NCI-H1092 treated with DMSO at 0.1 percent for 48 hours (cell line): ENCODE results near the gene LAMTOR4.

Source experiments
- DNase-seq: peaks from one replicate; lab custom pipeline; 2025; lab: John Stamatoyannopoulos, UW

The LAMTOR4 gene

GRCh38 chr7:100148559-100149328, at the start of gene LAMTOR4:
Gene LAMTOR4 (plus strand): TSS chr7:100148918. CDS start chr7:100148973, 55 bp downstream.
- DNase-seq = peak; percentile 99

GRCh38 chr7:100099452-100099851, 49.3 kb upstream of the LAMTOR4 start:
- no peak for DNase-seq

DNA sequence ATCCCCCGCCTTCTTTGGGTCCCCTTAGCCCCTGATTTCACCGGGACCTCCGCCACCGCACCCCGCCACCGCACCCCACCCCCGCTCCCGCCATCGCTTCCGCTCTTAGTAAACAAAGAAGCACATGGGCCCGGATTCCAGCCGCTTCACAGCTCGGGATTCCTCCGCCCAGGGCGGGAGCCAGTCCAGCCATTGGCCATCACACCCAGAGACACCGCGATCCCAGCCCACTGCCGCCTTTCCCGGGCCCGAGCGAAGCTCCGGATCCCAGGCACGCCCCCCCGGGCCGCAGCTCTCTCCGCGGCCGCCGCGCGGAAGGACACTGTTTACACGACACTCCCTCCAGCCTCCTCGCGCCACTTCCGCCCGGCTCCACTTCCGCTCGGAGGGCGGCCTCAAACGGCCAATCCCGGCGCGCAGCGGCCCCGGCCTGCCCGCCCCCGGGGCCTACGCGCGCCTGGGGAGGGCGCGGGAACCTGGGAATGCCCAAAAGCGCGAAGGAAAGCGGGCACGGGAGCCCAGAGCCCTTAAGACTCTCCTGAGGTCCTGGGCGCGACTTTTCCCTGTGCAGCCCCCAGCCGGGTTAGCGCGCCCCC, 48.2 kb upstream of the LAMTOR4 start:
- peak; percentile 96 for DNase-seq

- DNase-seq = peak; percentile 99
These were observed 47.5 kb upstream of the LAMTOR4 start, which contains the start of the genes AP4M1 and MCM7 for GRCh38 chr7:100101016-100101862. Gene AP4M1 (plus strand): TSS chr7:100101643. CDS start chr7:100101715, 72 bp downstream. Gene MCM7 (minus strand): TSS chr7:100101397. CDS start chr7:100101294, 103 bp downstream.

DNA sequence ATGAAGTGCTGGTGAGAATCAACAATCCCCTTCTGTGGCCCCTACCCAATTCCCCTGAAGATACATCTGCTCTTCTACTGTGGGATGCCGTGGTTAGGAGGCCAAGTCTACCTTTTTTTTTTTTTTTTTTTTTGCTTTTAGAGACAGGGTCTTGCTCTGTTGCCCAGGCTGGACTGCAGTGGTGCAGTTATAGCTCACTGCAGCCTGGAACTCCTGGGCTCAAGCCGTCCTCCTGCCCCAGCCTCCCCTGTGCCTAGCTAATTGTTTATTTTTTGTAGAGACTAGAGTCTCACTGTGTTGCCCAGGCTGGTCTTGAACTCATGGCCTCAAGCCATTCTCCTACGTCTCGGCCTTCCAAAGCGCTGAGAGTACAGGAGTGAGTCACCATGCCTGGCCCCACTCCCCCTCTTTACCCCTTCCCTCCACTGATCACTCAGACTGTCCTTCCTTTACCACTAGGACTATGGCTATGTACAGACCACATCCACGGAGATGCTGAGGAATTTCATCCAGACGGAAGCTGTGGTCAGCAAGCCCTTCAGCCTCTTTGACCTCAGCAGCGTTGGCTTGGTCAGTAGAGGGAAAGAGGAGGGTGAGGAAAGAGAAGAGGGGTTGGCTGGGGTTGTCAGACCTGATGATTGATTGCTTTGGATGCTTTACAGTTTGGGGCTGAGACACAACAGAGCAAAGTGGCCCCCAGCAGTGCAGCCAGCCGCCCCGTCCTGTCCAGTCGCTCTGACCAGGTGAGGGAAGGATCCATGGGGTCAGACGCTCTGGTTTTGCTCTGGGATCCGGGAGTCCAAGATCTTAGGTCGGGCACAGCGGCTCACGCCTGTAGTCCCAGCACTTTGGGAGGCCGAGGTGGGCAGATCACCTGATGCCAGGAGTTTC, 45.5 kb upstream of the LAMTOR4 start:
- DNase-seq = no peak

- DNase-seq = no peak
These were observed 43.2 kb upstream of the LAMTOR4 start for GRCh38 chr7:100105534-100105933.

DNA sequence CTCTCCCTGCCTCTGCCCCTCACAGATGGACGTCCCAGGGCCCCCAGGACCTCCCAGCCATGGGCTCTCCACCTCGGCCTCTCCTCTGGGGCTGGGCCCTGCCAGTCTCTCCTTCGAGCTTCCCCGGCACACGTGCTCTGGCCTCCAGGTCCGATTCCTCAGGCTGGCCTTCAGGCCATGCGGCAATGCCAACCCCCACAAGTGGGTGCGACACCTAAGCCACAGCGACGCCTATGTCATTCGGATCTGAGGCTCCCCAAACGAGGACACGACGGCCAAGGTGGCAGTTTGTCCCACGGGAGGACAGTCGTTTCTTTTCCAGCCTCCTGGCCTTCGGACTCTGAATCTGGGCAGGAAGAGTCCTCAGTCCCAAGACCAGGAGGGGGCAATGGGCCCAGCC, 42.1 kb upstream of the LAMTOR4 start:
- DNase-seq = no peak

DNA sequence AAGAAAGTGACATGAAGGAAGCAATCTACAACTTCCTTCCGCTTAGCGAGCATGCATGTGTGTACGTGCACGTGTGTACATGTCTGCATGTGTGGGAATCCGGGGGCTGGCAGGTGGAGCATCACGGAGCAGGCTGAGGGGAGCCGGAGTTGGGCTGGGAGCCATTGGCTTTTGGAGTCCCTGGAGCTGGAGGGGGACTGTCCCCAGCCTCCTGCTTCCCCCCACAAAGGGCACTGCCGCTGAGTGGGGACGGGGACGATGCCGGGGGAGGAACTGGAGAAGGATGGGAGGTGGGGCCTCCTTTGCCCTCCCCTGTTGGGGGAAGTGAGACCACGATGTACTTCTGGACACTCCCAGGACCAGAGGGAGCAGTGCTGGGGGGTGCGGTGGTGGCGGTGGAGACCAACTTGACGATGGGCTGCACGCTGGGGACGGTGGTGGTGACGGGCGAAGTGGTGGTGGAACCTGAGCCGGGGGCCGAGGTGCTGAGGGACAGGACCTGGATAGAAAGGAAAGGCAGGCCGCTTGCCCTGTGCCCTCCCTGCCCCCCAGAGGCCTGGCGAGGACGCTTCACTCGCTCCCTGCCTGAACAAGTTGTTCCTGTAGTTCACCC, 41.5 kb upstream of the LAMTOR4 start:
- no peak for DNase-seq

DNA sequence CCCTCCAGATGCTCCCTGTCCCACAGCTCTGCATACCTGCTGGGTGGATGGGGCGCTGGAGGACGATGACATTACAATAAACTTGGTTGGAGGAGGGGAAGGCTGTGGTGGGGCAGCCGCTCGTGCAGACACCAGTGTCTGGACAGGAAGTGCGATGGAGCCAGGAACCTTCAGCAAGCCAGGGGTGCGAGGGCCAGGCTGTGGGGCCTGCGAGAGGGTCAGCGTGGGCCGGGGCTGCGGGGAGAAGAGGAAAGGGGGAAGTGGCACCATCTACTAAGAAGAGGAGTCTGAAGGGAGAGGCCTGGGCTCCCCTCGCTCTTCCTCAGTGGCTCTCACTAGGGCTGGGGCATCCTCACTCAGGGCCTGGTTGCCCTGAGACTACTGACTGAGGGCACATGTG, 40.8 kb upstream of the LAMTOR4 start:
- no peak for DNase-seq

- DNase-seq = no peak
These were observed 39.1 kb upstream of the LAMTOR4 start for GRCh38 chr7:100109521-100110163.

DNA sequence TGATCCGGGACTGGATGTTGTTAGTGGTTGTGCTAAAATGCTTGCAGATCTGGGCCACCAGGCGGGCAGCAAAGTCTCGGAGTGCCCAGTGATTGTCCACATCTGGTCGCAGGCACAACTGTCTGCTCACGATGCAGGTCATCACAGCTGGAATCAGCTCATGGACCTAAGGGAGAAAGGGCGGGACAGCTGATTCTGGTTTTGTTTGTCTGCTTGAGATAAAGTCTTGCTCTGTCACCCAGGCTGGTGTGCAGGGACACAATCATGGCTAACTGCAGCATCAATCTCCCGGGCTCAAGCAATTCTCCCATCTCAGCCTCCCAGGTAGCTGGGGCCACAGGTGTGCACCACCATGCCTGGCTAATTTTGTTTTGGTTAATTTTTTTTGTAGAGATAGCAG, 37.6 kb upstream of the LAMTOR4 start:
- no peak for DNase-seq

GRCh38 chr7:100111914-100112313, 36.8 kb upstream of the LAMTOR4 start:
- DNase-seq = no peak

GRCh38 chr7:100115026-100115425, 33.7 kb upstream of the LAMTOR4 start:
- DNase-seq = no peak

- DNase-seq = no peak
These were observed 30.2 kb upstream of the LAMTOR4 start for GRCh38 chr7:100118388-100119071.

GRCh38 chr7:100119072-100119969, 29.4 kb upstream of the LAMTOR4 start, which contains the start of the genes CNPY4 and TAF6:
Gene CNPY4 (plus strand): TSS chr7:100119634. CDS start chr7:100119745, 111 bp downstream.
Gene TAF6 (minus strand): TSS chr7:100119358. CDS start chr7:100114209, 5,149 bp downstream.
- DNase-seq = peak; percentile 97

- peak; percentile 60 for DNase-seq
These were observed 28.6 kb upstream of the LAMTOR4 start for GRCh38 chr7:100119970-100120732.

- DNase-seq = no peak
These were observed 28.0 kb upstream of the LAMTOR4 start for GRCh38 chr7:100120733-100121036.

- DNase-seq = peak; percentile 92
These were observed 26.7 kb upstream of the LAMTOR4 start for GRCh38 chr7:100122067-100122466.
